ENCODE data around the gene CDCA4. TPM values are rescaled to one million over a fixed set of nuclear protein-coding genes. Genes with fewer than 3 reads are reported as not detected.

Gene CDCA4
- total RNA-seq, 6 experiments from 2014 or later: 11.6 to 20.3 (median 18.4) TPM

- Mint-ChIP-seq H3K27ac (peak overlapping the region; percentile 93; the same call in 1 of the 2 replicates), H3K4me1 (ENCODE audit: low read depth) (peaks cover 75% of the 10 kb centered on the region), H3K9me3 (peaks cover 6% of the 10 kb centered on the region; the same call in 1 of the 2 replicates), H3K36me3 (ENCODE audit: low read depth) (peaks cover 25% of the 10 kb centered on the region), H3K4me3 (peak overlapping the region; percentile 94), H3K27me3 (ENCODE audit: insufficient read depth) (no peaks in the 10 kb centered on the region)
- no peak for DNase-seq
- TF ChIP-seq CTCF (IDR thresholded peaks at IDR 0.05): no peak
Observed at GRCh38 chr14:105022276-105022670, 1.4 kb upstream of the CDCA4 start.

- H3K36me3 Mint-ChIP-seq (ENCODE audit: low read depth): peaks cover 27% of the 10 kb centered on the region
- peak overlapping the region; percentile 94 for H3K4me3 Mint-ChIP-seq
- peak; percentile 51 for TF ChIP-seq CTCF (IDR thresholded peaks at IDR 0.05)
- no peak for DNase-seq
- peak overlapping the region; percentile 93 for H3K27ac Mint-ChIP-seq
- no peaks in the 10 kb centered on the region for H3K27me3 Mint-ChIP-seq (ENCODE audit: insufficient read depth)
- H3K4me1 Mint-ChIP-seq (ENCODE audit: low read depth): peaks cover 77% of the 10 kb centered on the region
- H3K9me3 Mint-ChIP-seq: peaks cover 6% of the 10 kb centered on the region; the same call in 1 of the 2 replicates
Observed at GRCh38 chr14:105021656-105022275, 883 bp upstream of the CDCA4 start.

GRCh38 chr14:105019861-105020814, 745 bp downstream of the CDCA4 start:
- Mint-ChIP-seq H3K4me3 (peak overlapping the region; percentile 96), H3K4me1 (ENCODE audit: low read depth) (peaks cover 75% of the 10 kb centered on the region), H3K36me3 (ENCODE audit: low read depth) (peaks cover 31% of the 10 kb centered on the region), H3K27me3 (ENCODE audit: insufficient read depth) (peaks cover 2% of the 10 kb centered on the region), H3K27ac (peak overlapping the region; percentile 86), H3K9me3 (no peaks in the 10 kb centered on the region)
- no peak for DNase-seq
- no peak for TF ChIP-seq CTCF (IDR thresholded peaks at IDR 0.05)

GRCh38 chr14:105018414-105018813, 2.5 kb downstream of the CDCA4 start:
- peaks cover 79% of the 10 kb centered on the region for H3K4me1 Mint-ChIP-seq (ENCODE audit: low read depth)
- H3K4me3 Mint-ChIP-seq: peak overlapping the region; percentile 96
- TF ChIP-seq CTCF (IDR thresholded peaks at IDR 0.05): no peak
- DNase-seq: no peak
- no peak overlapping the region for H3K27ac Mint-ChIP-seq
- no peaks in the 10 kb centered on the region for H3K9me3 Mint-ChIP-seq
- H3K36me3 Mint-ChIP-seq (ENCODE audit: low read depth): peaks cover 31% of the 10 kb centered on the region
- H3K27me3 Mint-ChIP-seq (ENCODE audit: insufficient read depth): peaks cover 2% of the 10 kb centered on the region

GRCh38 chr14:105015905-105016304, 5.0 kb downstream of the CDCA4 start:
- no peak overlapping the region for H3K4me3 Mint-ChIP-seq
- peak overlapping the region; percentile 69 for H3K27ac Mint-ChIP-seq
- no peak for TF ChIP-seq CTCF (IDR thresholded peaks at IDR 0.05)
- peaks cover 66% of the 10 kb centered on the region for H3K4me1 Mint-ChIP-seq (ENCODE audit: low read depth)
- H3K36me3 Mint-ChIP-seq (ENCODE audit: low read depth): peaks cover 30% of the 10 kb centered on the region; the same call in 1 of the 2 replicates
- DNase-seq: no peak
- H3K9me3 Mint-ChIP-seq: no peaks in the 10 kb centered on the region
- H3K27me3 Mint-ChIP-seq (ENCODE audit: insufficient read depth): peaks cover 2% of the 10 kb centered on the region
